GM12874 (cell line): Measurements from ENCODE around the gene MDH2.

Experiments used
- CTCF ChIP-seq: IDR thresholded peaks from 2 replicates; pipeline ENCODE4 v1.5.1; 2011; ENCODE audit warnings: low read depth, mild to moderate bottlenecking, control low read depth, low read length, moderate library complexity; ENCODE audit not compliant: insufficient read depth

The MDH2 gene

DNA sequence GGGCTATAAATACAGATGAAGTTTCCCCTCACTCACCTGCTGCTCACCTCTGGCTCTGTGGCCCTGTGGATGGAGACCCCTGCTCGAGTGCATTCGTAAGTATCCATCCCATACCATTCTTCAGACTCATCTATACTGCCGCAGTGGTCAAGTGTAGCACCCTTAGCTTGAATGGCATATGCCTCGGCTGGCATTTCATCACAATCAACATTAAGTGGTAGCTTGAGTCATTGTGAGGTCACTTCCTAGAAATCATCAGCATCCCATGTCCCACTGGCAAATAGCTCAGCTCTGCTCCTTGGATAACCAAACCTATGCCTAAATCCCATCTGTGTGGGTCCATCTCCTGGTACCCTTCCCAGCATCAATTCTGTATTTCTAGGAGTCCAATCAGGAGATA, 38.2 kb downstream of the MDH2 start:
- TF ChIP-seq CTCF, result no peak

DNA sequence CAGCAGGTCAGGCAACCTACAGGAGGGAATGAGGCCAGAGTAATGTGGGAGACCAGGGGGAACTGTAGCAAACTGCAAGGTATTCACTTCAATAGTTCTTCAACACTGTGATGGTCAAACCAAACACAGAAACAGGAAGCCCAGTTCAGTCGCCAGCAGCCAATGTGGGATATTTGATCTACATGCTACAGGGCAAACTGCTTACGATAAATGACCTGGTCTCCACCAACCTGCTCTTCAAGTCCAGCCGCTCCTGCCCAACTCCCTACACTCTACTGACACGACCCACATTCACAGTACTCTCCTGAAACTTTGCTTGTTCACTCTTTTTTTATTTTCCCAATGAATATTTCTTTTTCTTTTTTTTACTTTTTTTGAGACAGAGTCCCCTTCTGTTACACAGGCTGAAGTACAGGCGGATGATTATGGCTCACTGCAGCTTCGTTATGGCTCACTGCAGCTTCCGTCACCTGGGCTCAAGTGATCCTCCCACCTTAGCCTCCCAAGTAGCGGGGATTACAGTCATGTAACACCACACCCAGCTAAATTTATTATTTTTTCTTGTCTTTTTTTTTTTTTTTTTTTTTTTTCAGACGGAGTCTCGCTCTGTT, 42.1 kb downstream of the MDH2 start:
- no peak for TF ChIP-seq CTCF

DNA sequence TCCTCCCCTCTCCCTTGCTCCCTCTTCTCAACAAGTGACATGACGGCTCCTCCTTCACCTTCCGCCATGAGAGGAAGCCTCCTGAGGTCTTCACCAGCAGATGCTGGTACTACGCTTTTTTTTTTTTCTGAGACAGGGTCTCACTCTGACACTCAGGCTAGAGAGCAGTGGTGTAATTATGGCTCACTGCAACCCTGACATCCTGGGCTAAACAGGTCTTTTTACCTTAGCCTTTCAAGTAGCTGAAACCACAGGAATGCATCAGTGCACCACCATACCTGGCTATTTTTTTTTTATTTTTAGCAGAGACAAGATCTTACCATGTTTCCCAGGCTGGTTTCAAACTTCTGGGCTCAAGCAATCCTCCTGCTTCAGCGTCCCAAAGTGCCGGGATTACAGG, 43.6 kb downstream of the MDH2 start:
- no peak for TF ChIP-seq CTCF

- no peak for TF ChIP-seq CTCF
These were observed 48.0 kb downstream of the MDH2 start for GRCh38 chr7:76095908-76096307.

GRCh38 chr7:76106893-76107292, 59.0 kb downstream of the MDH2 start:
- TF ChIP-seq CTCF, result no peak

DNA sequence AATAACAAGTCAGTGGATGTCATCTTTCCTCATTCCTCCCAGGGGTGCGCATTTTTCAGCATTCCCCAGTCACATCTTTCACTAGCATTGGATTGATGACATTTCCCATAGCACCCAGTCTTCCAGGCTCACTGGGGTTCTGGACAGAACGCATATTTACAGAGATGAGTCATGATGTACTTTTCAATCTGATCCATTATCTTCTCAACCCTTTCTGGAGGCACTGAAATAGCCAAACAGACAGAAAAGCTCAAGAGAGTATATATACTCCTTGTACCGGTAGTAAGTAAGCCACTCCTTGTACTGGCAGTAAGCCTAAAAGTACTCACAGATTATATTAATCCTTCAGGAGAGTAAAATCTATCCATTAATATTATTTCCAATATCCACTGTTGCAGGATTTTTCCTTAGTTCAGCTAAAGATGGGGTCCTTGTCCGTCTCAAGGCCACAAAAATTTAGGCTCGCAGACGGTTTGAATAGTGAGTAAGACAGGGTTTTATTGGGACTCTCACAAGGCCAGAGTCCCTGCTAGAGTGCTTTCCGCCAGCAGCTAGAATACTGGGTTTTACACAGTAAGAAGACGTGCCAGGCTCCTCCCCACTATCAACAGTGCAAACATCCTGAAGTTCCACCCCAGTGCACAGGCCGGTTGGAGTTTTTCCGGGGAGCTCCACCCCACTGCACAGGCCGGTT, 60.8 kb downstream of the MDH2 start:
- no peak for TF ChIP-seq CTCF
